Measurements from ENCODE around the gene TMA7B. TPM values are rescaled to one million over a fixed set of nuclear protein-coding genes. Genes with fewer than 3 reads are reported as not detected.

Gene TMA7B
- total and polyA plus RNA-seq, 2 of the 4 experiments (the other 2 are of a cell fraction) = not detected

DNA sequence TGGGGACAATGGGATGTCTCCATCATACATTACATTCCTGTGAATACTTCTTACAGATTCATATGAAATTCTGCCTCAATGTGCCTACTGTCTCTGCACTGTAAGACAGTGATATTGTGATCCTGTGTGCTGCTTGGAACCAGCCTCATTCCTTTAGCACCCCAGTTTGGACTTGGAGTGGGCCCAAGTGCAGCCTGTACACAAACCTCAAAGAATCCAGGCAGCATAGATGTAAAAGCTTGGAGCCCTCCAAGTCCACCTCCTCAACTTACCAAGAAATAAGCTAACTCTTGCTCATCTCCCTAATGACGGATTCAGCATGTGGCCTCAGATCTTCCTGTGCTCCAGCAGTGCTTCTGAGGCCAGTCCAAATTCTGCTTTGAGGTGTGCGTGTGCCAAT is 34.9 kb upstream of the TMA7B start:
- Histone ChIP-seq H2BK120ac (ENCODE audit: low read depth, low read length) (no peak overlapping the region), H4K91ac (ENCODE audit: insufficient read depth, low read depth, low read length) (no peak overlapping the region), H3K14ac (replicated peaks; ENCODE audit: low read depth, low read length) (no peak overlapping the region), H3K4me2 (ENCODE audit: low read depth, low read length) (no peak overlapping the region), H2AK5ac (ENCODE audit: low read depth, low read length) (no peak overlapping the region), H2AK9ac (replicated peaks; ENCODE audit: low read depth, low read length, poor library complexity) (no peak overlapping the region), H2BK5ac (ENCODE audit: low read depth, low read length, poor library complexity, severe bottlenecking) (no peak overlapping the region), H3K23ac (ENCODE audit: low read depth, low read length) (no peak overlapping the region), H3K79me1 (ENCODE audit: low read depth in 1 of 2, low read length in 2 of 2) (no peaks in the 10 kb centered on the region), H3K27ac (ENCODE audit: insufficient read depth, low read length) (no peak overlapping the region), H2AFZ (replicated peaks; ENCODE audit: low read length, poor library complexity) (no peak overlapping the region), H3K4me3 (ENCODE audit: insufficient read depth, low read depth, low read length) (no peak overlapping the region), H3K4ac (ENCODE audit: low read depth, low read length) (no peak overlapping the region), H4K20me1 (ENCODE audit: insufficient read depth, low read length) (no peaks in the 10 kb centered on the region), H3K9me1 (ENCODE audit: insufficient read depth, low read length) (no peaks in the 10 kb centered on the region; the same call in 1 of the 2 replicates), H3K56ac (ENCODE audit: extremely low read depth, insufficient read depth, low read length) (no peak overlapping the region), H3K36me3 (ENCODE audit: control insufficient read depth, insufficient read depth, low read length) (no peaks in the 10 kb centered on the region), H4K8ac (ENCODE audit: low read depth in 2 of 2, low read length in 2 of 2) (no peak overlapping the region), H3K27me3 (ENCODE audit: control insufficient read depth, insufficient read depth, low read length) (peaks cover 69% of the 10 kb centered on the region), H3K18ac (ENCODE audit: low read depth, low read length) (no peak overlapping the region), H2BK20ac (ENCODE audit: low read depth, low read length) (no peak overlapping the region), H4K5ac (ENCODE audit: low read depth, low read length) (no peak overlapping the region), H3K9ac (ENCODE audit: low read depth, low read length) (no peak overlapping the region), H2BK15ac (ENCODE audit: low read depth, low read length) (no peak overlapping the region), H3K4me1 (ENCODE audit: control insufficient read depth, insufficient read depth, low read length) (no peaks in the 10 kb centered on the region; the same call in 1 of the 2 replicates), H3K9me3 (ENCODE audit: control insufficient read depth, insufficient read depth, low read length) (no peaks in the 10 kb centered on the region)
- intact Hi-C loops (cut with micrococcal nuclease) = no loop called here
- no CpG with 5 or more reads among the region's 2 CpGs for WGBS, 2 experiments (ENCODE audit: extremely low coverage in 2 of 2, insufficient read length in 1 of 2)
- DNase-seq = no peak
- dilution Hi-C loops (cut with HindIII; ENCODE audit: low sequenced_read_pairs, unreplicated experiment) = no loop called here
- no TSS peak for BruUV-seq (replicated peaks)
- no peak for ATAC-seq (ENCODE audit: low read depth)
- TF ChIP-seq CEBPB (IDR thresholded peaks at IDR 0.05; ENCODE audit: low read depth, low read length) (no peak), POLR2A (IDR thresholded peaks at IDR 0.05; ENCODE audit: low read depth, low read length) (no peak), SMC3 (IDR thresholded peaks at IDR 0.05; ENCODE audit: low read depth, low read length) (no peak), BHLHE40 (IDR thresholded peaks at IDR 0.05; ENCODE audit: low read depth, low read length) (no peak), FOS (IDR thresholded peaks at IDR 0.05; ENCODE audit: low read depth, low read length) (no peak), RAD21 (IDR thresholded peaks at IDR 0.05; ENCODE audit: low read length) (no peak), NFE2L2 (IDR thresholded peaks at IDR 0.05; ENCODE audit: low read depth, low read length) (no peak), MXI1 (IDR thresholded peaks at IDR 0.05; ENCODE audit: borderline replicate concordance, low read depth, low read length) (no peak), RFX5 (IDR thresholded peaks at IDR 0.05; ENCODE audit: low read depth, low read length) (no peak), MAFK (IDR thresholded peaks at IDR 0.05; ENCODE audit: low read depth, low read length) (no peak), MAZ (IDR thresholded peaks at IDR 0.05; ENCODE audit: borderline replicate concordance, low read depth, low read length) (no peak), CHD1 (IDR thresholded peaks at IDR 0.05; ENCODE audit: low read depth, low read length) (no peak), RCOR1 (IDR thresholded peaks at IDR 0.05; ENCODE audit: insufficient replicate concordance, low read length) (no peak)
- TF ChIP-seq, protein P1, sequence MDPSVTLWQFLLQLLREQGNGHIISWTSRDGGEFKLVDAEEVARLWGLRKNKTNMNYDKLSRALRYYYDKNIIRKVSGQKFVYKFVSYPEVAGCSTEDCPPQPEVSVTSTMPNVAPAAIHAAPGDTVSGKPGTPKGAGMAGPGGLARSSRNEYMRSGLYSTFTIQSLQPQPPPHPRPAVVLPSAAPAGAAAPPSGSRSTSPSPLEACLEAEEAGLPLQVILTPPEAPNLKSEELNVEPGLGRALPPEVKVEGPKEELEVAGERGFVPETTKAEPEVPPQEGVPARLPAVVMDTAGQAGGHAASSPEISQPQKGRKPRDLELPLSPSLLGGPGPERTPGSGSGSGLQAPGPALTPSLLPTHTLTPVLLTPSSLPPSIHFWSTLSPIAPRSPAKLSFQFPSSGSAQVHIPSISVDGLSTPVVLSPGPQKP (IDR thresholded peaks at IDR 0.05; ENCODE audit: borderline replicate concordance, low read depth, low read length) = no peak
- TF ChIP-seq, protein P2, sequence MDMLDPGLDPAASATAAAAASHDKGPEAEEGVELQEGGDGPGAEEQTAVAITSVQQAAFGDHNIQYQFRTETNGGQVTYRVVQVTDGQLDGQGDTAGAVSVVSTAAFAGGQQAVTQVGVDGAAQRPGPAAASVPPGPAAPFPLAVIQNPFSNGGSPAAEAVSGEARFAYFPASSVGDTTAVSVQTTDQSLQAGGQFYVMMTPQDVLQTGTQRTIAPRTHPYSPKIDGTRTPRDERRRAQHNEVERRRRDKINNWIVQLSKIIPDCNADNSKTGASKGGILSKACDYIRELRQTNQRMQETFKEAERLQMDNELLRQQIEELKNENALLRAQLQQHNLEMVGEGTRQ (IDR thresholded peaks at IDR 0.05; ENCODE audit: low read depth, low read length) = no peak
- TF ChIP-seq, protein P3, sequence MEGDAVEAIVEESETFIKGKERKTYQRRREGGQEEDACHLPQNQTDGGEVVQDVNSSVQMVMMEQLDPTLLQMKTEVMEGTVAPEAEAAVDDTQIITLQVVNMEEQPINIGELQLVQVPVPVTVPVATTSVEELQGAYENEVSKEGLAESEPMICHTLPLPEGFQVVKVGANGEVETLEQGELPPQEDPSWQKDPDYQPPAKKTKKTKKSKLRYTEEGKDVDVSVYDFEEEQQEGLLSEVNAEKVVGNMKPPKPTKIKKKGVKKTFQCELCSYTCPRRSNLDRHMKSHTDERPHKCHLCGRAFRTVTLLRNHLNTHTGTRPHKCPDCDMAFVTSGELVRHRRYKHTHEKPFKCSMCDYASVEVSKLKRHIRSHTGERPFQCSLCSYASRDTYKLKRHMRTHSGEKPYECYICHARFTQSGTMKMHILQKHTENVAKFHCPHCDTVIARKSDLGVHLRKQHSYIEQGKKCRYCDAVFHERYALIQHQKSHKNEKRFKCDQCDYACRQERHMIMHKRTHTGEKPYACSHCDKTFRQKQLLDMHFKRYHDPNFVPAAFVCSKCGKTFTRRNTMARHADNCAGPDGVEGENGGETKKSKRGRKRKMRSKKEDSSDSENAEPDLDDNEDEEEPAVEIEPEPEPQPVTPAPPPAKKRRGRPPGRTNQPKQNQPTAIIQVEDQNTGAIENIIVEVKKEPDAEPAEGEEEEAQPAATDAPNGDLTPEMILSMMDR (conservative IDR thresholded peaks at IDR 0.05; ENCODE audit: low read depth, low read length) = no peak
- in situ Hi-C loops (cut with MboI; ENCODE audit: low sequenced_read_pairs) = no loop called here
- ChIA-PET POLR2A (ENCODE audit: unreplicated experiment) (no interaction called here), CTCF (no interaction called here)
